ENCODE results near the gene REV3L.

- TF ChIP-seq LCORL (IDR thresholded peaks at IDR 0.05) = no peak
- TF ChIP-seq LCORL (CRISPR knock-in tag; IDR thresholded peaks at IDR 0.05) = no peak
- TF ChIP-seq POLR2A (IDR thresholded peaks at IDR 0.05; ENCODE audit: insufficient read depth in 1 of 2, low read depth in 2 of 2, low read length in 2 of 2) = no peak
- TF ChIP-seq CTCF (CRISPR knock-in tag; IDR thresholded peaks at IDR 0.05) = no peak
- no peak for TF ChIP-seq NFE2 (CRISPR knock-in tag; IDR thresholded peaks at IDR 0.05)
- no peak for TF ChIP-seq ZNF274 (CRISPR knock-in tag; IDR thresholded peaks at IDR 0.05)
- TF ChIP-seq, protein P1, sequence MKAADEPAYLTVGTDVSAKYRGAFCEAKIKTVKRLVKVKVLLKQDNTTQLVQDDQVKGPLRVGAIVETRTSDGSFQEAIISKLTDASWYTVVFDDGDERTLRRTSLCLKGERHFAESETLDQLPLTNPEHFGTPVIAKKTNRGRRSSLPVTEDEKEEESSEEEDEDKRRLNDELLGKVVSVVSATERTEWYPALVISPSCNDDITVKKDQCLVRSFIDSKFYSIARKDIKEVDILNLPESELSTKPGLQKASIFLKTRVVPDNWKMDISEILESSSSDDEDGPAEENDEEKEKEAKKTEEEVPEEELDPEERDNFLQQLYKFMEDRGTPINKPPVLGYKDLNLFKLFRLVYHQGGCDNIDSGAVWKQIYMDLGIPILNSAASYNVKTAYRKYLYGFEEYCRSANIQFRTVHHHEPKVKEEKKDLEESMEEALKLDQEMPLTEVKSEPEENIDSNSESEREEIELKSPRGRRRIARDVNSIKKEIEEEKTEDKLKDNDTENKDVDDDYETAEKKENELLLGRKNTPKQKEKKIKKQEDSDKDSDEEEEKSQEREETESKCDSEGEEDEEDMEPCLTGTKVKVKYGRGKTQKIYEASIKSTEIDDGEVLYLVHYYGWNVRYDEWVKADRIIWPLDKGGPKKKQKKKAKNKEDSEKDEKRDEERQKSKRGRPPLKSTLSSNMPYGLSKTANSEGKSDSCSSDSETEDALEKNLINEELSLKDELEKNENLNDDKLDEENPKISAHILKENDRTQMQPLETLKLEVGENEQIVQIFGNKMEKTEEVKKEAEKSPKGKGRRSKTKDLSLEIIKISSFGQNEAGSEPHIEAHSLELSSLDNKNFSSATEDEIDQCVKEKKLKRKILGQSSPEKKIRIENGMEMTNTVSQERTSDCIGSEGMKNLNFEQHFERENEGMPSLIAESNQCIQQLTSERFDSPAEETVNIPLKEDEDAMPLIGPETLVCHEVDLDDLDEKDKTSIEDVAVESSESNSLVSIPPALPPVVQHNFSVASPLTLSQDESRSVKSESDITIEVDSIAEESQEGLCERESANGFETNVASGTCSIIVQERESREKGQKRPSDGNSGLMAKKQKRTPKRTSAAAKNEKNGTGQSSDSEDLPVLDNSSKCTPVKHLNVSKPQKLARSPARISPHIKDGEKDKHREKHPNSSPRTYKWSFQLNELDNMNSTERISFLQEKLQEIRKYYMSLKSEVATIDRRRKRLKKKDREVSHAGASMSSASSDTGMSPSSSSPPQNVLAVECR (CRISPR knock-in tag; IDR thresholded peaks at IDR 0.05; ENCODE audit: borderline replicate concordance) = no peak
- TF ChIP-seq ZBTB8A (CRISPR knock-in tag; IDR thresholded peaks at IDR 0.05; ENCODE audit: borderline replicate concordance, low read depth) = no peak
- TF ChIP-seq EZH2 (conservative IDR thresholded peaks at IDR 0.05; ENCODE audit: low read depth, low read length) = no peak
- TF ChIP-seq PAF1 (CRISPR knock-in tag; IDR thresholded peaks at IDR 0.05) = no peak
- TF ChIP-seq E2F1 (CRISPR knock-in tag; IDR thresholded peaks at IDR 0.05) = no peak
- no peak for TF ChIP-seq GPBP1L1 (CRISPR knock-in tag; IDR thresholded peaks at IDR 0.05)
- no peak for TF ChIP-seq ZNF615 (CRISPR knock-in tag; IDR thresholded peaks at IDR 0.05; ENCODE audit: borderline replicate concordance)
- no peak for TF ChIP-seq KDM2A (CRISPR knock-in tag; IDR thresholded peaks at IDR 0.05; ENCODE audit: borderline replicate concordance, low read depth)
- TF ChIP-seq, protein P2, sequence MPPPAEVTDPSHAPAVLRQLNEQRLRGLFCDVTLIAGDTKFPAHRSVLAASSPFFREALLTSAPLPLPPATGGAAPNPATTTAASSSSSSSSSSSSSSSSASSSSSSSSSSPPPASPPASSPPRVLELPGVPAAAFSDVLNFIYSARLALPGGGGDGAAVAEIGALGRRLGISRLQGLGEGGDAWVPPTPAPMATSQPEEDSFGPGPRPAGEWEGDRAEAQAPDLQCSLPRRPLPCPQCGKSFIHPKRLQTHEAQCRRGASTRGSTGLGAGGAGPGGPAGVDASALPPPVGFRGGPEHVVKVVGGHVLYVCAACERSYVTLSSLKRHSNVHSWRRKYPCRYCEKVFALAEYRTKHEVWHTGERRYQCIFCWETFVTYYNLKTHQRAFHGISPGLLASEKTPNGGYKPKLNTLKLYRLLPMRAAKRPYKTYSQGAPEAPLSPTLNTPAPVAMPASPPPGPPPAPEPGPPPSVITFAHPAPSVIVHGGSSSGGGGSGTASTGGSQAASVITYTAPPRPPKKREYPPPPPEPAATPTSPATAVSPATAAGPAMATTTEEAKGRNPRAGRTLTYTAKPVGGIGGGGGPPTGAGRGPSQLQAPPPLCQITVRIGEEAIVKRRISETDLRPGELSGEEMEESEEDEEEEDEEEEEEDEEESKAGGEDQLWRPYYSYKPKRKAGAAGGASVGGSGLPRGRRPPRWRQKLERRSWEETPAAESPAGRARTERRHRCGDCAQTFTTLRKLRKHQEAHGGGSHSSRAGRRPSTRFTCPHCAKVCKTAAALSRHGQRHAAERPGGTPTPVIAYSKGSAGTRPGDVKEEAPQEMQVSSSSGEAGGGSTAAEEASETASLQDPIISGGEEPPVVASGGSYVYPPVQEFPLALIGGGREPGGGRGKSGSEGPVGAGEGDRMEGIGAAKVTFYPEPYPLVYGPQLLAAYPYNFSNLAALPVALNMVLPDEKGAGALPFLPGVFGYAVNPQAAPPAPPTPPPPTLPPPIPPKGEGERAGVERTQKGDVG (CRISPR knock-in tag; IDR thresholded peaks at IDR 0.05; ENCODE audit: borderline replicate concordance) = no peak
Observed at GRCh38 chr6:111503194-111503593, 20.2 kb upstream of the REV3L start.

Measured in HepG2 (cell line).